Activated T-helper 9 cell treated with anti-CD3 and anti-CD28 coated beads, Interleukin-2, amount 50 U/mL, for 16 hours (primary cell): ENCODE results near the gene SPAG16.

Experiments used
- DNase-seq: peaks from one replicate; pipeline ENCODE4 v3.0.0-alpha.2; 2020; ENCODE audit warnings: low read depth

The SPAG16 gene

DNA sequence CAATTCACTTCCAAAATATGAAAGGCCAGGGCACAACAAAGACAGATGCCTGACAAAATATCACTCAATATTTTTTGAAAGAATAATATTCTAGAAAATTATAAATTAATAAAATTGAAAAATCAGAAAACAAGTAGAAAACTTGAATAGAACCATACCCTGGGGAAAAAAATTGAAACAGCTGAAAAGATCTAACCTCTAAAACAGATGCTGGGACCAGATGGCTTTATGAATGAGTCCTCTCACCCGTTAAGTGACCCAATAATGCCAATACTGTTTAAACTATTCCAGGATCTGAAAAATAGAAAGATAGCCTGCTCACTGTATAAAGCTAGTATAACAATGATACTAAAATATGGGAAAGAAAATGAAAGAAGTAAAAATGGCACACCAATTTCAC is 804.3 kb downstream of the SPAG16 start:
- DNase-seq = no peak

DNA sequence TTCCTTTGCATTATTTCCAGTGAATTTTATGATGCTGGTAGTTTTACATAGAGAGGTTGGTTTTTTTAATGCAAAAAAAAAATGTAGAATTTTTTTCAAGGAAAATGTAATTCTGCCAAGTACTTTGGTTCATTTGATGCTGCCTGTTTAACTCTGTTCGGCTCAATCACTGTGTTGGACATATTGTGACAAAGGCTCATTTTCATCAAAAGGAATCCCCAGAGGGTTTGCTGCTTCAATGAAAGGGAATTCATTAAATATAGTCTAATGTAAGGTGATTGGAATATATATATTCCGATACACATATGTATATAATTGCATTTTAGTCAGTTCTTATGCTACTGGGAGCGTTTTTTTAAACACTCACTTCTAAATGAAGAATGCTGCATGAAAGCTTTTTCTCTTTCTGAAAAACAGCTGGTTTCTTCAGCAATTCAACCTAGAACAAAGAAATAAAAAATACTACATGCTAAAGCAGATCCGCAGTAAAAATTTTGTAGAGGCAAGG is 812.0 kb downstream of the SPAG16 start:
- no peak for DNase-seq

DNA sequence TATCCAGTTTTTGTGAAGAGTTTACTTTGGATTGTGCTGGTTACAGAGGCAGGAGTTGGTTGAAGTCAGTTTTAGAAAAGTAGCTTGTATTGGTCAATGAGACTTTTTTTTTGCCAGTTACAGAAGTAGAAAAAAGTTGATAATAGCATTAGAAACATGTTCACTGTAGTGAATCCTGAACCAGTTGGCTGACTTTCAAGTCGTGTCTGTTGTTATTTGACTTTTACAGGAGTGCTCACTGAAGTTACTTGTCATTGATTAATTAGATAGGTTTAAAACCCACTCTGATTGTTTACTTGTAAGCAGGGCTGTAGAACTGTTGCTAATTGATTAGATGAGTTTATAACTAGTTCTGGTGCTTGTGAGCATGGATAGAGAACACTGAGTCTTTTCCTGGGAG is 814.5 kb downstream of the SPAG16 start:
- no peak for DNase-seq

DNA sequence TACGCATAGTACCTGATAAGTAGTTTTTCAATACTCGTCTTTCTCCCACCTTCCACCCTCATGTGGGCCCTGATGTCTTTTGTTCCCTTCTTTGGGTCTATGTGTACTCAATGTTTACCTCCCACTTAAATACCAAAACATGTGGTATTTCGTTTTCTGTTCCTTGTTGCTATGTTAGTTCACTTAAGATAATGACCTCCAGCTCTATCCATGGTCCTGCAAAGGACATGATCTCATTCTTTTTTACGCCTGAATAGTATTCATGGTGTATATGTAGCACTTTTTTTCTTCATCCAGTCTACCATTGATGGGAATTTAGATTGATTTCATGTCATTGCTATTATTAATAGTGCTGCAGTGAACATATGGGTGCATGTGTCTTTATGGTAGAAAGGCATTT is 816.2 kb downstream of the SPAG16 start:
- no peak for DNase-seq

DNA sequence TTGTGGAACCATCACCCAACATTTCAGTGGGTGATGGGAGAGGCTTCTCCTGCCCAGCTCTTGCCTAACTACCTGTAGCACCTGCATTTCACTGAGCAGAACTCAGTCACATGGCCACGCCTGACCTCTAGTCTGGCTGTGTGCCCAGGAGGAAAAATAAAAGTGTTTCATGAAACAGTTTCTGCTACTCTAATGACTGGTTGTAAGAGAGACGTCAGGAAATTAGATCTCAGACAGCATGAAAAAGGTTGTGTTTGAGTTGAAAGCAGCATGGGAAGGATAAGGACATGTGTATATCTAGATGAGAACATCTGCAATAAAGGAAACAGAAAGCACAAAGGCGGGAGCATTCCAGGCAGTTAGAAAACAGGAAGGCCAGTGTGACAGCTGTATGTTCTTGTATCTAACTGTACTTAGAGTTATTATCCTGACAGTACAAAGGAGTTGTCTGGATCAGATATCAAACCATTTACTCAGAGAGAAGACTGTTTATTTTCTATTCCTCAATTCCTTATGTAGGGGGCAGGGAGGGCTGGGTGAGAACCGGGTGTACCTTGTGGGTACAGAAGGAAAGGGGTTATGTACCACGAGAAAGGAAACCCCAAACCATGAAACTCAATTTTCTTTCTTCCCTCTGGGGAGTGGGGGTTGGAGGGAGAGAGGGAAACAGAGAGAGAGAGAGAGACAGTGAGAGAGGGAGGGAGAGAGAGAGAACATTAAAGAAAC is 819.2 kb downstream of the SPAG16 start:
- no peak for DNase-seq

DNA sequence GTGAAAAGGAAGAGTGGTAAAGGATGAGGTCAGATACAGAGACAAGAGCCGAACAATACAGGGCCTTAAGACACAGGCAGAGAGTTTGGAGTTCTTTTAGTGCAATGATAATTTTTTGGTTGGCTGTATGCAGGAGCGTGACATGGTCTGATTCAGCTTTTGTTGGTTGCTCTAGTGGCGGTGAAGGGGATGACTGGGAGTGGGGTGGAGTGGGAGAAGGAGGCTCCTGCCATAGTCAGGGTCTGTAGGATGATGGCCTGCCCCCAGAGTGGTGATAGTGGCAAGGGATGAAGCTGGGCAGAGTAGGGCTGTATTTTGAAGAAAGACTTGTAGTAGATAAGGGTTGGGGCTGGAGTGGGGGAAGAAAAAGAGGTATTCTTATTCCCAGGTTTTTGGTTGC is 820.0 kb downstream of the SPAG16 start:
- no peak for DNase-seq

DNA sequence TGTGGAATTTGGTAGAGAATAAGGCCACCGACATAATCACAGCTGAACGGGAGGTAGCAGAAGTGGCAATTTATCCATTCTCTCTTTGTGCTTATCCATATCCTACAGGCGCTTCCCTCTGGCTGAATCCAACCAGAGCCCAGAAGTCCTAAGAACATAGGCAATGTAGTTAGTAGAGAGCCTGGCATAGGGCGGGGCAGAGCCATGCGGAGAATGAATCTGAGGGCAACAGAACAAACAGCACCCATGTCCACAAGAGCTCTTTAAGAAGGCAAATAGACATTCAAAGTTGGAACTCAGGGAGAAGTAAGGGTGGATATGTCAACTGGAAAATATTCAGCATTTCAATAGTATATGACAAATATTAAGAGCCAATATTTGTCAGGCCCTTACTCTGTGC is 820.7 kb downstream of the SPAG16 start:
- no peak for DNase-seq

DNA sequence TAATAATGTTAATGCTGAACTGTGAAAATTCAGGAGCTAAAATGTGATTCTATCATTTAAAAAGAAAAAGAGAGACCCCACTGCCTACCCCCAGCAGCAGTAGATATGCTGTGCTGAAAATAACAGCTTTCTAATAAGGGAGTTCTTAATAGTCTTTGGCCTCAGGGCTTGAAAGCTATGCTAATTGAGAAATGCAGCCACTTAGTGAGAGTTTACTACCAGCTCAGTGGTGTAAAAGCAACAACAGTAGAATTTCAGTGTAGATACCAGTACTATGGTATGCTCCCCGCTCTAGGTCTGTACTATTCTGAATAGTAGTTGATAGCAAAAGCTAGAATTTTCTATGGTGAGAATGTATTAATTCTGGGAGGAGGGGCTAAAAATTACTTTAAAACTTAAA is 823.5 kb downstream of the SPAG16 start:
- DNase-seq = no peak

DNA sequence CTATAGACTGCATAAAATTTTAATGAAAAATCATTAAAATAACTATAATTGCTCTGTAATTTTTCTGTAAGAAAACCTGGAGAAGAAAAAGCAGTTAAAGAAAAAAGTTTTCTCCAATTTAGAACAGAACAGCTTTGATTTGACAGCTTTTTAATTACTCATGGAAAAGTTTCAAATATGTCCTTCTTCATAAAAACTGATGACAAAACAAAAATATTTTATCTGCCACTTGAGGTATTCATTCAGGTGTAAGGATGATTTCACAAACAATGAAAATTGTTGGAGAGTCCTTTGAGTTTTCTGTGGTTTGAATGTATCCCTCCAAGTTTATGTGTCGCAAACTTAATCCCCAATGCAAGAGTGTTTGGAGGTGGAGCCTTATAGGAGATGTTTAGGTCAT is 824.3 kb downstream of the SPAG16 start:
- DNase-seq = no peak

DNA sequence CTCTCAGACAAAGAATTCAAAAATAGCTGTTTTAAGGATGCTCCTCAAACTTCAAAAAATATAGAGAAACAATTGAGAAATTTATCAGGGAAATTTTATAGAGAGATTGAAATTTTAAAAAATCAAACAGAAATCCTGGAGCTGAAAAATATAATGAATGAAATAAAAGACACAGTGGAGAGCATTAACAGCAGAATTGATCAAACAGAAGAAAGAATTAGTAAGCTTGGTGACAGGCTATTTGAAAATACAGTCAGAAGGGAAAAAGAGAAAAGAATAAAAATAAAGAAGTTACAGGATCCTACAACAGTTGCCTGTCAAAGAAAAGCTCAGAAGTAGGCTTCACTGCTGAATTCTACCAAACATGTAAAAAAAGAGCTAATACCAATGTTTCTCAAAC is 832.8 kb downstream of the SPAG16 start:
- DNase-seq = no peak

DNA sequence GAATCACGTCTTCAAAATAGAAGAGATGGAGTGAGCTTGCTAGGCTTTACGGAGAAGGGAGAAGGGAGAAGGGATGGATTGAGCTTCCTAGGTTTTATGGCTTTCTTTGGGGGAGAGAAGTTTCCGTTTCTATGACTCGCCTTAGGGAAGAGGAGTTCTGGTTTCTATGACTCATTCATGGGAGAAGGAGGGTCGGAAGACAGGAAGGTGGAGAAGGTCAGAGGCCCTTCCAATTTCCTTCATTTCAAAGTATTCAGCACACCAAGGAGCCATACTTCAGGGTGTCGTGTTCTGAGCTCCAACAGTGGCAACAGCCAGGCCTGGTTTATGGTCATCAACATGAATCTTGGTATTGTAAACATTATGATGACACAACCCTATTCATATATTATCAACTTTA is 841.9 kb downstream of the SPAG16 start:
- DNase-seq = no peak

DNA sequence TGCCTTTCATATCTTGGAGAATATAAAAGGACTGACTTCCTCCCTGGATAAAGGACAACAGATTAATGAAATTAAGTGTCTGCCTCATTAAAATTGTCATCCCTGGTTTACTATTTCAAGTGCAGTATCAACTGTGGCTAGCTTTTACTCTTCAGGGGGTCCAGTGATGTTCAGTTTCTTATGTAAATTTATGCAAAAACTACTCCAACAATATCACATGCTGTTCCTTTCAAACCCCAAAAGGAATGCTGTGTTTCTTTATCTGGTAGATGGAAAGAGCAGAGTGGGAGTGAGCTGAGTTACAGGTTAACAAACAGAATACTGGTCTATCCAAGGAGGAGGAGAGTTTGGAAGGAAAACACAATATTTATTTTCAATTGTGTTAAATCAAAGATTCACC is 842.9 kb downstream of the SPAG16 start:
- DNase-seq = no peak

DNA sequence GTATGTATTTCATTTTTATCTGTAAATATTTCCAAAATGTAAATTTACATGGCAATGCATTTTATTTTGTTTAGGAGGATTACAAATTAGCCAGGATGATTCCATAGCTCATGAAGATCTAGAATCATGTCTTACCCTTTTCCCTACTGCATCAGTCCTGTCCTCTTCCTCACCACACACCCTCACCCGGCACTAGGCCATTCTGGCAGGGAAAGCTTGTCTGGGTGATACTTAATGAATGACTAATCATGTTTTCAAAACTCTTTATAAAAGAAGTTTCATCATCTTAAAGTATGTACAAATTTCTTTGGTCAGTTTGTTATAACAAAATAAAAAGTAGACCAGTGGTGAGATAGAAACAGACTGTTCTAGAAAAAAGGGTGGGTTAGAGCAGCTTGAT is 843.3 kb downstream of the SPAG16 start:
- DNase-seq = no peak

DNA sequence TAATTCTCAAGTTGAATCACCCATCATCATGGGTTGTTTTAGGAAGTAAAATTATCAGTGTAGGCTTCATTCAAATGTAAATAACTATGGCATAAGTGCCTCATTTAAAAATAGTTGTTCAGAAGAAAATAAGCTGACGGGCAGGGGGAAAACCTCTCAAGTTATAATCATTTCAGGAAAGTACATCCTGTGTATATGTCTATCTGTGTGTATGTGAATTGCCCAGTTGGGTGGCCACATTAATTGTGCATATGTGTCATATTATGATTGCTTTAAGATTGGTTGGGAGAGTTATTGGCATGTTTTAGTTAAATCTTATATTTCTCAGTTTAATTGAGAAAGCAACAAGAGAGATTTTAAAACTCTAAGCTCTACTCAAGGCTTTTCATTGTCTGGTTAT is 843.8 kb downstream of the SPAG16 start:
- no peak for DNase-seq

DNA sequence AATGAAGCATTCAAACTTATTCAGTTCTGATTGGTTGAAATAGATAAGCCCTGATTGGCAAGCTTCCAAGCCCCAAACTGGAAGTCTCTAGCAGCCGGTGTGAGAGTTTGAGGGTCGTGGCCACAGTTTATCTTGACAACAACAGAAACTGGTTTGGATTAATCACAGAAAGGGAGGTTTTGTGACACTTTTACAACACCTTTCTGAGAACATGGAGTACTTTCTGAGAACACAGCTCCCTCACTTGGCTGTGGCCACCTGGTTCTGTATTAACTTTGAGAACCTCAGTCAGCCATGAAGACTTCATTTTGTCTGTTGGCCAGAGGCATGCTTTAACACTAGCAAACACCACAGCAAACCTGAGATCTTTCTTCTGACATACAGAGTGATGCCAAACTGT is 845.9 kb downstream of the SPAG16 start:
- no peak for DNase-seq

DNA sequence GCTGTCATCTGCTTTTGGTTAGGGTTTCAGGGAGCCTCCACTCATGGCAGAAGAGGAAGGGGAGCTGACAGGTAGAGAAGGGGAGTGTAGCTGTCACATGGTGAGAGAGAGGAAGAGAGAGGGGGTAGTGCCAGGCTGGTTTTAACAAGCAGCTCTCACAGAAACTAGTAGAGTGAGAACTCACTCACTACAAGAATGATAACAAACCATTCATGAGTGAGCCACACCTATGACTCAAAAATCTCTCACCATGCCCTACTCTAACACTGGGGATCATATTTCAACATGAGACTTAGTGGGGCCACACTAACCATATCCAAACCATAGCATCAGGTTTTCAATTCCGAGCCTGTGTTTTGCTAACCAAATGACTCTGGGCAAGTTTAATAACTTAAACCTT is 851.7 kb downstream of the SPAG16 start:
- no peak for DNase-seq

DNA sequence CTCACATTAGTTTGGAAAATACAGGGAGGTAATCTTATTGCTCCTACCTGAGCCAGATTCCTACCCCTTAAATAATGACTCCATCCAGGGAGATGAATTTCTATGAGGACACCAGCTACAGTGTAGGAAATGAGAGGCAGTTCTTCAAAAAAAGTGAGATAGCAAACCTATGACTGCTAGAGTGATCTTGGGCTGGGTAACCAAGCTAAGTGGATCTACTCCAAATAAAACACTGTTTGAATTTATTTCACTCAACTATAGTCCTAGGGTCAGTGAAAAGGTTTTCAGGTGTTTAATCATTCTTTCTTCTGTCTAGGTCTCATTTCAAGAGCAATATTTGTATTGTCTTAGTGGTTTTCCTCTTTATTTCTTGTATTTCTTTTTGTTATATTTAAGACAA is 854.5 kb downstream of the SPAG16 start:
- DNase-seq = no peak

DNA sequence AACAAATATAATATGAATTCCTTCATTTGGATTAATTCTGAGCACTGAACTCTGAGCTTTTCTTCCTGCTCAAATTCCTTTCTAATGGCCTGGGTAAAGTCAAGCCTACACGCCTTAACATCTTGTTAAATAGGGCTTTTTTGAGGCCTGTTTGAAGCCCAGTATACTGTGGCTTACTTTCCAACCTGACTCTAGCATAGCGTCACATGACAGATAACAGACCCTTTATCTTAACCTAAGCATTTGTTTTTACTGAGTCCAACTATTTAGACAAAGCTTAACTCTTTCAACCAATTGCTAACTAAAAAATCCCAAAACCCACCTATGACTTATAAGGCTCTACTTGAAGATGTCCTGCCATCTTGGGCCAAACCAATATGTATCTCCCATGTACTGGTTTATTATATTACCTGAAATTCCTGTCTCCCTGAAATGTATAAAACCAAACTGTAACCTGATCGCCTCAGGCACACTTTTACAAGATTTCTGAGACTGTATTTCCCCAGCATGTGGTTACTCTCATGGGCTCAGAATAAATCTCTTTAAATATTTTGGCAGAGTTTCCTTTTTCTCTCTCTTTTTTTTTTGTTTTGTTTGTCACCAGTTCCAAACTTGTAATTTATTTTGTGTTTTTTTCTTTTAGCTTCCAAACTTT is 855.5 kb downstream of the SPAG16 start:
- DNase-seq = no peak

DNA sequence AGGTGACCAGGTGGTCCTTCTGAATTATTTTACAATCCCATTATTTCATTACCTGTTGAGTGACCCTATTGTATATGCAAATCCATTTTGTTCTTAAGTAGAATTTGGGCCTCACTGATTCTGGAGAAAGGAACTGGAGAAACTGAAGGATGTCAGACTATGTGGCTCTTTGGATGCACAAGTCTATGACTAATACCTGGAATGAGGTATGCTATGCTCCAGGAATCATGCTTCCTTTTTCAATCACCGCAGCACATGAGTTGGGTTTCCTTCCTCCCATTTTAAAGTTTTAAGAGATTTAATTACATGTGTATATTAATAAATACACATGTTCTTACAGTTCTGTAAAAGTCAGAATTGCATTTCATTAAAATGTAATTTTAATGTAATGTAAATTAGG is 872.7 kb downstream of the SPAG16 start:
- no peak for DNase-seq

DNA sequence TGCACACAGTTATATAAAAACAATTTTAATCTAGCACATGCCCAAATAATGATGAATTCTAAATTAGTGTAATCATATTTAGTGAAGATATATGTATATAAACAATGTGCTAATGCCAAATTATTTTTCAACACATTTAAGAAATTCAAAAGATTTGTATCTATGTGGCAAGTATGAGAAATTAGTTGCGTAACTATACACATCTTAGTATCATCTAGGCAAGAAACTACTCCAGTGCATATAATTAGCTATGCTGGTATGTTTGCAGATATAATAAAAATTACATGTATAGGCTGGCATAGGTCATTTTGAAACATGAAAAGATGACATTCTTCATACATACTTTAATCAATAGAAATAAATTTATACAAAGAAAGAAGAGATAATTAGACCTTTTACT is 874.6 kb downstream of the SPAG16 start:
- no peak for DNase-seq

DNA sequence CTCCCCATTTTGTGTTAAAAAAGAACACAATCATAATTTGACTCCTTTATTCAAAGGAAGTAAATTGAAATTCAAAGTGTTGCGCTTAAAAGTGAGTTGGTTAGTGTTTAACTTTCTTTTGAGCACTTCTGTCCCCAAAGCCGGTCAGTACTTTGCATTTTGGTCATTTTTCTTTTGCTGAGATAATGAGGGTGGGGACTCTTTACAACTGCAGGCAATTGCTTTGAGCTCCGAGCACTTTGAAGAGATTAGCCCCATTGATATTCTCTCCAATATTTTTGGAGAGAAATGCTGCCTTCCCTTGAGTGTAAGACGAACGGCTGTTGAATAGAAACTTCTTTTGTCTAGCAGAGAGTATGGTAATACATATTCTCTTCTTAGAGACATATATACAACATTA is 885.0 kb downstream of the SPAG16 start:
- no peak for DNase-seq

DNA sequence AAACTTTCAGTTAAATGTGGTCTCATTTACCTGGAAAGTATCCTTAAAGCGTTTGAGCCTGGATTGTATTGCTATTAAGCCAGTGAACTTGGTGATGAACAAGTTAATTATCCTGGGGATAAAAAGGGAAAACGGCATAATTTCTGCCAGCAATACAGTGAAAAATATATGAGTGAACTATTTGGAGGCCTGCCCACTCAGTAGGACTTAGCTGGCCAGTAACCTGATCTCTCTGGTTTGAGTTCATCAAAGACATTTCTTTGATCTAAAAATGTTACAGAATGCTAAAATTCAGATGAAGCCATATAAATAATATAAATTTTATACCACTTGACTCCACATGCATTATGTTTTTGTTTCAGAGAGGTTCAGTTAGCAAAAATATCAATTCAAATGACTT is 885.5 kb downstream of the SPAG16 start:
- no peak for DNase-seq

DNA sequence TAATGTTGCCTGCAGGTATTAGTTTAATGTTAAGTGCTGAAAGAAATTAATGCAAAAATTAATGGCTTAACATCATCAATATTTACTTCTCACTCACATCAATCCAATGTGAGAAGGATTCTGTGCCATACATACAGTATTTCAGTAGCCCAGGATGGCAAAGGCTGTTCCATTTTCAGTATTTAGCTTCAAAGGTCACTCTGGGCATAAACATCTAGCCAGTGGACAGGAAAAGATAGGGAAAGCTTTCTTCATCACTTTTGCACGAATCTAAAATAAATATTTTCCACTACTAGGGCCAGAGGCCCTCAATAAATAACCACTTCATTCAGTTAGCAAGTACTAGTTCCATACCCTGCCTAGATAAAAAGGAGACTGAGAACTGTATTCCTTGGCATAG is 890.3 kb downstream of the SPAG16 start:
- DNase-seq = no peak

DNA sequence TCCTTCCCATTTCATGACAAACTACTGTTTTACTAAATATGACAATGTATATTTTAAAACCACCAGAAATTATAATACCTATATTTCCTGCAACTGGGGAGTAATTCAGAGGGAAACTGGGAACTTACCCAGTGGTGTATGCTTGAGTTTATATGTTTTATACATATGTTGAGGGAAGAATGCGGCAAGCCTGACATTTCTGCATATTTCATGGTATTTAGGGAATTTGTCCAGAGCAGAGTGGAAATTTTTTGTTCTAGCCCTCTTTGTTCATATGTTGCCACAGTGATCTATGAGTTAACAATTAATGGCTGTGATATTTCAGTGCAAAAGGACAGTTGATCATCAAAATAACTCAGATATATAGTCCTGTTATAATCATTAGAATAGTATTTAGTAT is 895.8 kb downstream of the SPAG16 start:
- DNase-seq = no peak
